H1 (cell line): ENCODE measurements around the gene KLHL24. TPM values are rescaled to one million over a fixed set of nuclear protein-coding genes. Genes with fewer than 3 reads are reported as not detected.

ENCODE experiments used
- CTCF ChIA-PET: fragments of 300-600 bp; sonication (Branson Sonifier 250); formaldehyde crosslinking; loops from one replicate; lab custom pipeline; 2021; ENCODE audit not compliant: partially characterized antibody; lab: Charles Lee
- POLR2A ChIA-PET: fragments of 300-600 bp; sonication (Branson Sonifier 250); formaldehyde crosslinking; loops from one replicate; lab custom pipeline; 2021; ENCODE audit warnings: inconsistent platforms; ENCODE audit not compliant: partially characterized antibody; lab: Charles Lee
- DNase-seq, 2 experiments: peaks; one replicate each; pipeline versions ENCODE4 v3.0.0 to v3.0.0-alpha.2; 2010 to 2022; ENCODE audit warnings: low spot score in 2 of 2, low read depth in 1 of 2, mixed read lengths in 1 of 2
- FAIRE-seq: peaks from 2 replicates; lab custom pipeline; 2011; peaks lifted over from hg19 to GRCh38; lab: Jason Lieb, UNC
- H2AFZ ChIP-seq: 2 replicates; pipeline ENCODE4 v1.8.1; 2012; ENCODE audit warnings: low read length, inconsistent platforms
- H2AK5ac ChIP-seq: 2 replicates; pipeline ENCODE4 v1.6.1; 2013; ENCODE audit warnings: low read depth, low read length
- H2BK120ac ChIP-seq: replicated peaks from 2 replicates; pipeline ENCODE3; 2013; ENCODE audit warnings: low read depth, low read length, inconsistent platforms
- H2BK12ac ChIP-seq: 2 replicates; pipeline ENCODE4 v1.6.1; 2013; ENCODE audit warnings: low read depth, low read length
- H2BK15ac ChIP-seq: 2 replicates; pipeline ENCODE4 v1.6.1; 2013; ENCODE audit warnings: low read length
- H2BK20ac ChIP-seq: 2 replicates; pipeline ENCODE4 v1.6.1; 2013; ENCODE audit warnings: low read length
- H2BK5ac ChIP-seq: 2 replicates; pipeline ENCODE4 v1.6.1; 2013; ENCODE audit warnings: low read depth, low read length
- H3K14ac ChIP-seq: 2 replicates; pipeline ENCODE4 v1.6.1; 2013; ENCODE audit warnings: inconsistent platforms; ENCODE audit not compliant: insufficient read length
- H3K18ac ChIP-seq: 2 replicates; pipeline ENCODE4 v1.6.1; 2013; ENCODE audit warnings: low read length; ENCODE audit errors: extremely low read depth
- H3K23ac ChIP-seq: 2 replicates; pipeline ENCODE4 v1.6.1; 2013; ENCODE audit warnings: inconsistent platforms; ENCODE audit not compliant: insufficient read length
- H3K23me2 ChIP-seq: 2 replicates; pipeline ENCODE4 v1.6.1; 2013; ENCODE audit warnings: low read depth, low read length
- H3K27ac ChIP-seq: 2 replicates; pipeline ENCODE4 v1.6.1; 2011; ENCODE audit warnings: low read depth, low read length, inconsistent platforms
- H3K27me3 ChIP-seq, 4 experiments: replicated peaks in 1 of 4; 1 replicate in 1 of 4; 2 replicates in 3 of 4; pipeline versions ENCODE4 v1.6.1 to v1.8.1; 2011 to 2013; ENCODE audit warnings: low read length in 3 of 4, mild to moderate bottlenecking in 3 of 4, inconsistent platforms in 2 of 4, mixed read lengths in 2 of 4, moderate library complexity in 1 of 4; ENCODE audit not compliant: control insufficient read depth in 3 of 4, insufficient read depth in 3 of 4; ENCODE audit errors: extremely low read depth in 1 of 4
- H3K36me3 ChIP-seq, 4 experiments: 2 replicates each; pipeline versions ENCODE4 v1.6.1 to v1.8.1; 2011 to 2013; ENCODE audit warnings: mild to moderate bottlenecking in 4 of 4, low read length in 3 of 4, moderate library complexity in 2 of 4, control low read depth in 1 of 4, inconsistent platforms in 1 of 4; ENCODE audit not compliant: insufficient read depth in 4 of 4, control insufficient read depth in 2 of 4
- H3K4ac ChIP-seq: replicated peaks from 2 replicates; pipeline ENCODE3; 2013; ENCODE audit warnings: low read length, low read depth, mixed read lengths, inconsistent platforms; ENCODE audit not compliant: insufficient read length
- H3K4me1 ChIP-seq, 4 experiments: replicated peaks in 1 of 4; 1 replicate in 1 of 4; 2 replicates in 3 of 4; pipeline versions ENCODE4 v1.6.1 to v1.8.1; 2011 to 2013; ENCODE audit warnings: low read length in 3 of 4, inconsistent platforms in 2 of 4, mixed read lengths in 1 of 4; ENCODE audit not compliant: insufficient read depth in 4 of 4, control insufficient read depth in 3 of 4
- H3K4me2 ChIP-seq, 2 experiments: 2 replicates each; pipeline versions ENCODE4 v1.6.1 to v1.8.1; 2011 to 2013; ENCODE audit warnings: low read depth in 2 of 2, low read length in 2 of 2, control low read depth in 1 of 2, inconsistent platforms in 1 of 2, mild to moderate bottlenecking in 1 of 2; ENCODE audit not compliant: insufficient read depth in 1 of 2
- H3K4me3 ChIP-seq, 4 experiments: fragments of 200-600, 300-600 bp in 1 of 4; sonication (generic), shearing (Covaris generic), sonication (Bioruptor Twin) in 1 of 4; 2 replicates each; pipeline versions ENCODE4 v1.5.1 to v1.8.1; 2011 to 2016; ENCODE audit warnings: low read length in 4 of 4, low read depth in 3 of 4, control low read depth in 2 of 4, inconsistent platforms in 2 of 4, mild to moderate bottlenecking in 2 of 4, mixed read lengths in 1 of 4, moderate library complexity in 1 of 4; ENCODE audit not compliant: insufficient read depth in 2 of 4; ENCODE audit errors: extremely low read depth in 1 of 4
- H3K56ac ChIP-seq: replicated peaks from 2 replicates; pipeline ENCODE3; 2013; ENCODE audit warnings: low read depth, mild to moderate bottlenecking, mixed read lengths, low read length, inconsistent platforms; ENCODE audit not compliant: insufficient read length
- H3K79me1 ChIP-seq: 2 replicates; pipeline ENCODE4 v1.6.1; 2013; ENCODE audit warnings: low read depth, low read length, control low read depth
- H3K79me2 ChIP-seq, 2 experiments: 2 replicates each; pipeline versions ENCODE4 v1.6.1 to v1.8.1; 2012 to 2013; ENCODE audit warnings: low read length in 2 of 2, mild to moderate bottlenecking in 2 of 2, inconsistent platforms in 1 of 2; ENCODE audit not compliant: insufficient read depth in 2 of 2, control insufficient read depth in 1 of 2
- H3K9ac ChIP-seq, 4 experiments: replicated peaks in 1 of 4; 1 replicate in 1 of 4; 2 replicates in 3 of 4; pipeline versions ENCODE4 v1.6.1 to v1.8.1; 2011 to 2013; ENCODE audit warnings: low read depth in 3 of 4, low read length in 3 of 4, control low read depth in 2 of 4, mild to moderate bottlenecking in 2 of 4, moderate library complexity in 2 of 4, inconsistent platforms in 1 of 4; ENCODE audit errors: extremely low read depth in 1 of 4
- H3K9me3 ChIP-seq, 2 experiments: 2 replicates each; pipeline versions ENCODE4 v1.6.1 to v1.8.1; 2012 to 2013; ENCODE audit warnings: mild to moderate bottlenecking in 2 of 2, moderate library complexity in 2 of 2, control low read depth in 1 of 2, inconsistent platforms in 1 of 2, low read depth in 1 of 2, low read length in 1 of 2, mixed read lengths in 1 of 2; ENCODE audit not compliant: insufficient read depth in 2 of 2
- H4K20me1 ChIP-seq, 2 experiments: replicated peaks in 1 of 2; 2 replicates each; pipeline versions ENCODE3 to v1.8.1; 2011 to 2013; ENCODE audit warnings: inconsistent platforms in 2 of 2, low read length in 2 of 2, mild to moderate bottlenecking in 1 of 2; ENCODE audit not compliant: insufficient read depth in 2 of 2, control insufficient read depth in 1 of 2
- H4K5ac ChIP-seq: 2 replicates; pipeline ENCODE4 v1.6.1; 2013; ENCODE audit warnings: low read length, low read depth, mixed read lengths, inconsistent platforms; ENCODE audit not compliant: insufficient read length
- H4K8ac ChIP-seq: 2 replicates; pipeline ENCODE4 v1.8.0; 2013; ENCODE audit warnings: mild to moderate bottlenecking, moderate library complexity, low read length, inconsistent platforms; ENCODE audit not compliant: insufficient read depth; ENCODE audit errors: extremely low read depth
- H4K91ac ChIP-seq: replicated peaks from 2 replicates; pipeline ENCODE3; 2013; ENCODE audit warnings: low read length, mixed read lengths, inconsistent platforms; ENCODE audit not compliant: insufficient read length
- EZH2 ChIP-seq: fragments of 200-600 bp; sonication (generic); IDR thresholded peaks from 2 replicates; pipeline ENCODE4 v1.7.1; 2012; ENCODE audit warnings: low read depth, mild to moderate bottlenecking, moderate library complexity, low read length, inconsistent platforms; ENCODE audit not compliant: severe bottlenecking
- SP2 ChIP-seq: IDR thresholded peaks from 2 replicates; pipeline ENCODE4 v1.6.1; 2012; ENCODE audit warnings: mild to moderate bottlenecking, low read length, inconsistent platforms
- WGBS, 2 experiments: shearing (Covaris generic) in 1 of 2; methylation state at CpG; one replicate each; pipeline versions ENCODE4 v1.1.6 to v1.1.7; 2013 to 2015; ENCODE audit warnings: low lambda C conversion rate in 2 of 2, mixed read lengths in 2 of 2, inconsistent platforms in 1 of 2, low coverage in 1 of 2, missing lambda C conversion rate in 1 of 2; ENCODE audit not compliant: insufficient replicate concordance in 2 of 2, insufficient coverage in 1 of 2, insufficient read length in 1 of 2; ENCODE audit errors: extremely low coverage in 1 of 2, missing lambda C conversion rate in 1 of 2; 5-methylcytosine and 5-hydroxymethylcytosine counted together
- polyA plus RNA-seq, 7 experiments: library from polyadenylated mRNA; depleted of rRNA in 3 of 7; stranded (reverse) in 5 of 7; unstranded in 2 of 7; fragments of >200 nt in 5 of 7; fragments of 200-250 nt in 2 of 7; gene quantifications; 1 replicate in 5 of 7; 2 replicates in 1 of 7; 4 replicates in 1 of 7; pipeline versions ENCODE4 v1.2.1 to v1.2.3, GENCODE V29; 2011 to 2013; ENCODE audit warnings: missing spikeins in 2 of 7, mixed read lengths in 2 of 7
- total RNA-seq: library from RNA; stranded (reverse); fragmentation: NEBNext Ultra II Directional; extraction: Animal tissue kit (Norgen Biotek cat#: 25700); gene quantifications from 2 replicates; pipeline ENCODE4 v1.2.1, GENCODE V29; 2021

KLHL24 gene
- total and polyA plus RNA-seq, 2 of the 8 experiments (the other 6 are each of a cell fraction or from before 2014, with no cell fraction given), result 12.5 to 36.2 TPM

GRCh38 chr3:183644244-183644643, 8.8 kb downstream of the KLHL24 start:
- H3K9ac ChIP-seq, result no peak overlapping the region
- no peak overlapping the region for H3K14ac ChIP-seq
- no peak overlapping the region for H2AFZ ChIP-seq
- POLR2A ChIA-PET, result no interaction called here
- no peak overlapping the region for H2BK12ac ChIP-seq
- H2BK5ac ChIP-seq, result no peak overlapping the region
- no peaks in the 10 kb centered on the region for H3K4me1 ChIP-seq
- no peak overlapping the region for H3K4me3 ChIP-seq
- H3K4me2 ChIP-seq, result no peak overlapping the region
- no peak overlapping the region for H2BK15ac ChIP-seq
- FAIRE-seq (no peak), DNase-seq (no peak)
- no peaks in the 10 kb centered on the region for H4K20me1 ChIP-seq
- H3K18ac ChIP-seq, result no peak overlapping the region
- peaks cover 0 to 37% of the 10 kb centered on the region in 2 experiments; a peak in 2 of 4 replicates for H3K79me2 ChIP-seq
- H3K23ac ChIP-seq, result no peak overlapping the region
- H3K4ac ChIP-seq, result no peak overlapping the region
- H4K8ac ChIP-seq, result no peak overlapping the region
- H3K36me3 ChIP-seq, result peaks cover 0 to 4% (median 0%) of the 10 kb centered on the region in 4 experiments; a peak in 1 of 8 replicates
- H2AK5ac ChIP-seq, result no peak overlapping the region
- WGBS, 2 experiments, result 87% methylated on average over 1 of the region's 1 CpG; no CpG with 5 or more reads in 1 of the 2 experiments
- H4K91ac ChIP-seq, result no peak overlapping the region
- no peak overlapping the region for H3K56ac ChIP-seq
- H3K27ac ChIP-seq, result no peak overlapping the region
- no peaks in the 10 kb centered on the region for H3K79me1 ChIP-seq
- no peaks in the 10 kb centered on the region for H3K23me2 ChIP-seq
- H3K27me3 ChIP-seq, result no peaks in the 10 kb centered on the region
- no peak for TF ChIP-seq SP2
- no peak for TF ChIP-seq EZH2
- no peak overlapping the region for H2BK20ac ChIP-seq
- H3K9me3 ChIP-seq, result no peaks in the 10 kb centered on the region
- H2BK120ac ChIP-seq, result no peak overlapping the region
- no peak overlapping the region for H4K5ac ChIP-seq
- CTCF ChIA-PET, result interaction anchor here (1.0 to 1.1 kb wide), 2 partner anchors 17 to 53 kb away, joined by 3 to 4 read pairs; no protein-coding TSS in a partner anchor
